Measurements from ENCODE around the gene TUBA8.

DNA sequence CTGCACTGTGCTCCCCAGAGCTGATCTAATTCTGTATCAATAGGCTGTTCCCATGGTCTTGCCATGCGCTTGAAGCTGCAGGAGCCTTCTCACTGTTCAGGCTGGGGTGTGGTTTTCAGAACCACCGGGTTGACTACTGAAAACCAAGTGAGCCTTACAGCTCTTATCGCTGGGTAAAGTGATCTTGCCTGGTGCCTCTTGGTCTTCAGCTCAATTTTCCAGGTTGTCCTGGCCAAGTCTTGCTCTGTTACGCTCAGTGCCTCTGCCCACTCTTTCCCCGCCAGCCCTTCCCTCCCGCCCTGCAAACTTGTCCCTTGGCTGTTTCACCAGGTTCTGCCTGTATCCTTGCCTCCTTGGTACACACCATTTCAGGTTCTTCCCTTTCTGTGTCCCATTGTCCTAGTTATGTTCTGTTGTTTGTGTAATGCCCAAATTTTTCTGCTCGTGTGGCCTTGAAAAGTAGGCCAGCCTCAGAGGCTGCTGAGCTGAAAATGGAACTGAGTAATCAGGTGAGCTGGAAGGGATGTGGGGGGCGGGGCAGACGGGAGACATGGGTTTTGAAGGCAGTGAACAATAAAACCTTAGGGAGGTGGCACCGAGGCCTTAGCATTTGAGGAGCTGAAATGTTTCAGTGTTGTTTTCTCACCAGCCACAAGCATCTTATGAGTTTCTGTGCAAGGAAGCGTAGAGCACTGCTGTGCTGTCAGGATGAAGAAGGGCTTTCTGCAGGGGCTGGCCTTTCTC, 21.6 kb upstream of the TUBA8 start:
- TF ChIP-seq, protein P1, sequence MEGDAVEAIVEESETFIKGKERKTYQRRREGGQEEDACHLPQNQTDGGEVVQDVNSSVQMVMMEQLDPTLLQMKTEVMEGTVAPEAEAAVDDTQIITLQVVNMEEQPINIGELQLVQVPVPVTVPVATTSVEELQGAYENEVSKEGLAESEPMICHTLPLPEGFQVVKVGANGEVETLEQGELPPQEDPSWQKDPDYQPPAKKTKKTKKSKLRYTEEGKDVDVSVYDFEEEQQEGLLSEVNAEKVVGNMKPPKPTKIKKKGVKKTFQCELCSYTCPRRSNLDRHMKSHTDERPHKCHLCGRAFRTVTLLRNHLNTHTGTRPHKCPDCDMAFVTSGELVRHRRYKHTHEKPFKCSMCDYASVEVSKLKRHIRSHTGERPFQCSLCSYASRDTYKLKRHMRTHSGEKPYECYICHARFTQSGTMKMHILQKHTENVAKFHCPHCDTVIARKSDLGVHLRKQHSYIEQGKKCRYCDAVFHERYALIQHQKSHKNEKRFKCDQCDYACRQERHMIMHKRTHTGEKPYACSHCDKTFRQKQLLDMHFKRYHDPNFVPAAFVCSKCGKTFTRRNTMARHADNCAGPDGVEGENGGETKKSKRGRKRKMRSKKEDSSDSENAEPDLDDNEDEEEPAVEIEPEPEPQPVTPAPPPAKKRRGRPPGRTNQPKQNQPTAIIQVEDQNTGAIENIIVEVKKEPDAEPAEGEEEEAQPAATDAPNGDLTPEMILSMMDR (IDR thresholded peaks at IDR 0.05) = no peak
- TF ChIP-seq POLR2A (IDR thresholded peaks at IDR 0.05) = no peak

All from testis (tissue), 2 donors.